ENCODE results near the gene PRSS1.
"Not testable (repeated sequence)": the region's sequence is repeated elsewhere in the genome, so short reads cannot be mapped to it uniquely, and the experiment has no call there.

The PRSS1 gene

GRCh38 chr7:142773937-142774744 is 24.9 kb downstream of the PRSS1 start:
- no peak for DNase-seq

GRCh38 chr7:142774826-142775225 is 25.6 kb downstream of the PRSS1 start:
- DNase-seq, result no peak

- not testable (repeated sequence) for DNase-seq
Measured at GRCh38 chr7:142775351-142776115, 26.3 kb downstream of the PRSS1 start.

- no peak for DNase-seq
Measured at GRCh38 chr7:142776206-142776844, 27.1 kb downstream of the PRSS1 start.

- DNase-seq, result not testable (repeated sequence)
Measured at GRCh38 chr7:142776845-142777225, 27.6 kb downstream of the PRSS1 start.

GRCh38 chr7:142777318-142777717 is 28.0 kb downstream of the PRSS1 start:
- DNase-seq, result no peak

GRCh38 chr7:142782922-142783900 is 33.9 kb downstream of the PRSS1 start:
- DNase-seq, result peak; percentile 68

- DNase-seq, result no peak
Measured at GRCh38 chr7:142784096-142784495, 34.8 kb downstream of the PRSS1 start.

GRCh38 chr7:142784716-142785115 is 35.4 kb downstream of the PRSS1 start:
- no peak for DNase-seq

- peak; percentile 72 for DNase-seq
Measured at GRCh38 chr7:142785841-142786250, 36.6 kb downstream of the PRSS1 start.

- no peak for DNase-seq
Measured at GRCh38 chr7:142787034-142787768, 37.9 kb downstream of the PRSS1 start.

- DNase-seq, result no peak
Measured at GRCh38 chr7:142787783-142788182, 38.5 kb downstream of the PRSS1 start.

- no peak for DNase-seq
Measured at GRCh38 chr7:142788303-142789289, 39.3 kb downstream of the PRSS1 start.

GRCh38 chr7:142789441-142789840 is 40.2 kb downstream of the PRSS1 start:
- DNase-seq, result no peak

- DNase-seq, result no peak
Measured at GRCh38 chr7:142790056-142790455, 40.8 kb downstream of the PRSS1 start.

- DNase-seq, result no peak
Measured at GRCh38 chr7:142790555-142790954, 41.3 kb downstream of the PRSS1 start.

- no peak for DNase-seq
Measured at GRCh38 chr7:142791502-142791901, 42.2 kb downstream of the PRSS1 start.

GRCh38 chr7:142792129-142792528 is 42.9 kb downstream of the PRSS1 start:
- no peak for DNase-seq

GRCh38 chr7:142792593-142792992 is 43.3 kb downstream of the PRSS1 start:
- no peak for DNase-seq

- no peak for DNase-seq
Measured at GRCh38 chr7:142793156-142793555, 43.9 kb downstream of the PRSS1 start.

Data from effector CD4-positive, alpha-beta T cell (primary cell).